ENCODE measurements around the gene ATP8B3.

The ATP8B3 gene

GRCh38 chr19:1857648-1858326 lies 45.7 kb upstream of the ATP8B3 start:
- no peak for TF ChIP-seq CTCF (IDR thresholded peaks at IDR 0.05; ENCODE audit: low read depth, low read length, missing control alignments)
- no peak for DNase-seq (ENCODE audit: low read depth)
- in situ Hi-C loops (cut with HindIII; ENCODE audit: low sequenced_read_pairs) = no loop called here
- H3K4me3 ChIP-seq (ENCODE audit: low read depth, low read length) = no peak overlapping the region

GRCh38 chr19:1856698-1857603 lies 44.9 kb upstream of the ATP8B3 start:
- DNase-seq (ENCODE audit: low read depth) = no peak
- peak overlapping the region; percentile 33 for H3K4me3 ChIP-seq (ENCODE audit: low read depth, low read length)
- TF ChIP-seq CTCF (IDR thresholded peaks at IDR 0.05; ENCODE audit: low read depth, low read length, missing control alignments) = no peak
- in situ Hi-C loops (cut with HindIII; ENCODE audit: low sequenced_read_pairs) = no loop called here

- no peak for DNase-seq (ENCODE audit: low read depth)
- no peak overlapping the region for H3K4me3 ChIP-seq (ENCODE audit: low read depth, low read length)
- TF ChIP-seq CTCF (IDR thresholded peaks at IDR 0.05; ENCODE audit: low read depth, low read length, missing control alignments) = no peak
- in situ Hi-C loops (cut with HindIII; ENCODE audit: low sequenced_read_pairs) = no loop called here
Measured at GRCh38 chr19:1856345-1856697, 44.2 kb upstream of the ATP8B3 start.

GRCh38 chr19:1855828-1856255 lies 43.8 kb upstream of the ATP8B3 start:
- H3K4me3 ChIP-seq (ENCODE audit: low read depth, low read length) = no peak overlapping the region
- no peak for TF ChIP-seq CTCF (IDR thresholded peaks at IDR 0.05; ENCODE audit: low read depth, low read length, missing control alignments)
- no peak for DNase-seq (ENCODE audit: low read depth)
- in situ Hi-C loops (cut with HindIII; ENCODE audit: low sequenced_read_pairs) = no loop called here

- no peak overlapping the region for H3K4me3 ChIP-seq (ENCODE audit: low read depth, low read length)
- in situ Hi-C loops (cut with HindIII; ENCODE audit: low sequenced_read_pairs) = no loop called here
- no peak for TF ChIP-seq CTCF (IDR thresholded peaks at IDR 0.05; ENCODE audit: low read depth, low read length, missing control alignments)
- DNase-seq (ENCODE audit: low read depth) = no peak
Measured at GRCh38 chr19:1855040-1855827, 43.2 kb upstream of the ATP8B3 start.

- DNase-seq (ENCODE audit: low read depth) = no peak
- in situ Hi-C loops (cut with HindIII; ENCODE audit: low sequenced_read_pairs) = no loop called here
- no peak overlapping the region for H3K4me3 ChIP-seq (ENCODE audit: low read depth, low read length)
- no peak for TF ChIP-seq CTCF (IDR thresholded peaks at IDR 0.05; ENCODE audit: low read depth, low read length, missing control alignments)
Measured at GRCh38 chr19:1854542-1855039, 42.5 kb upstream of the ATP8B3 start.
